Endometrial microvascular endothelial cells (primary cell): ENCODE data around the gene DISP2. TPM values are rescaled to one million over a fixed set of nuclear protein-coding genes. Genes with fewer than 3 reads are reported as not detected.

Experiments
- in situ Hi-C: cut with HindIII; loops from 2 replicates; pipeline ENCODE4 v1.10.0; 2017; ENCODE audit warnings: low sequenced_read_pairs, low pct_unique_long_range_greater_than_20kb; ENCODE audit errors: inconsistent ontology term
- total RNA-seq: library from RNA; depleted of rRNA; stranded (reverse); fragments of >200 nt; gene quantifications from one replicate; pipeline ENCODE4 v1.2.3, GENCODE V29; 2015; ENCODE audit errors: inconsistent ontology term

DISP2 gene
- total RNA-seq, 1 donor from 2014 or later: 0.46 TPM

DNA sequence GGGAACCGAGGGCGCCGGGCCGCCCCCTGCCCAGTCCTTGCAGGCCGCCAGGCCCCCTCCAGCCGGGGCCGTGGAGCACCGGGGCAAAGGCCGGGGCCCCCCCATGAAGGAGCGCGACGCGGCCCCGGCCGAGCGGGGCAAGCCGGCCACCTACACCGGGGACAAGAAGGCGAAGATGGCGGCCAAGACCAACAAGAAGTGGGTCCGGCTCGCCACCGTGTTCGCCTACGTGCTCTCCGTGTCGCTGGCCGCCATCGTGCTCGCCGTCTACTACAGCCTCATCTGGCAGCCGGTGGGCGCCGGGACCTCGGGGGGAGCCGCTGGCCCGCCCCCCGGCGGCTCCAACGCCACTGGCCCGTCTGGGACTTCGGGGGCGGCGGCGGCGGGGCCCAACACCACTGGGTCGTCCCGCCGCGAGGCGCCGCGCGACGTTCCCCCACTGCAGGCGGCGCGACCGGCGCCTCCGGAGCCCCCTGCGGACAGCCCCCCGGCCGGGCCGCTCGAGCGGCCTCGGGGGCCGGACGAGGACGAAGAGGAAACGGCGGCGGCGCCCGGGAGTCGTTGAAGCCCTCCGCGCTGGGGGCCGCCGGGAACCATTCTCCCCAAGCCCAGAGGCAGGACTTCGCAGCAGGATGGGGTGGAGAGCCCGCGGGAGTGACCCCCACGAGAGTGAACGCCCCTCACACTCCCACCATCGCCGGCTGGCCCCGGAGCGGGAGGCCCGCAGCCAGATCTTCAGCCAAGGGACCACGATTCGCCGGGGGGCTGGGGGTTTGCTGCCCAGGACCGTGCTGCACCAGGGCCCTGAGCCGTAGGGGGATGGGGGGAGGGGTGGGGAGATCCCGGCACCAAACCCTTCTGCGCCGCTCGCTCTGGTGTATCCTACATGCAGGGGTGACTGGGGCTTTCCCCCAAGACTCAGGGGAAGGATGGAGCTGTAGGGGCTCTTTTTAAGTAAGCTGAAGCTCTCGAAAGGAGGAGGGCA lies 33.8 kb upstream of the DISP2 start:
- in situ Hi-C loops: no loop called here

DNA sequence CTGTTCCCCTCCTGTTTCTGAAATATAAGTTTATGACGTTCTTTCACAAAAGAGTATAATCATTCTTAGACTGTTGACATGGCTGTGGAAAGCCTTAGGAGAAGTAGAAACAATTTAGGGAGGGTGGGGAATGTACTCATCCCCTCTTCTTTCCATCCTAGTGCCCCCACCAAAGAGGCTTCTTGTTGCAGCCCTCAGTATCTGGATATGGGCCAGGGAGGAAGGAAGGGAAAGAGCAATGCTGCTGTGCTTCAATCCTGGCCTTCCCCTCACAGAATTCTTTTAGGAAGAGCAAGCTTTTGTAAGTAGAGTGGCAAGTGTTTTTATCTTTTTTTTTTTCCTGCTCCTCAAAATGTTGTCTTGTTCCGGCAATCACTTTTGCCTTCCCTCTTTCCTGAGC lies 32.8 kb upstream of the DISP2 start:
- in situ Hi-C loops: no loop called here

DNA sequence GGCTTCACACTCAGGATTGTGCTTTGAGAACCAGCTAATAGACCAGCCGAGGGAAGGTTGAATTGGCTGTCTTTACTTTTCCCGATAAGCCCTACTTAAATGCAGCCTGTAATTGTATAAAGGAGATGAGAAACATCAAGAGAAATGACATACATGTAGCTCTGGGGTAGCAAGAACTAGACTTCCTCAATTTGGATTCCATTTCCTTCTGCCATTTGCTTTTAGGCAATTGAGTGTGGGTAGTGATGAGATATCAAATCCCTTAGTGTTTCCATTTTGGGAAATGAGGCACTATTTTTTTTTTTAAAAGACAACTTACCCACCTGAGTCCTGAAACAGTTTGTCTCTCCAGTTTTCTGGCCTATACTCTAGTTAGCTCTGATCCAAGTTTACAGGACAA lies 32.3 kb upstream of the DISP2 start:
- in situ Hi-C loops: no loop called here

DNA sequence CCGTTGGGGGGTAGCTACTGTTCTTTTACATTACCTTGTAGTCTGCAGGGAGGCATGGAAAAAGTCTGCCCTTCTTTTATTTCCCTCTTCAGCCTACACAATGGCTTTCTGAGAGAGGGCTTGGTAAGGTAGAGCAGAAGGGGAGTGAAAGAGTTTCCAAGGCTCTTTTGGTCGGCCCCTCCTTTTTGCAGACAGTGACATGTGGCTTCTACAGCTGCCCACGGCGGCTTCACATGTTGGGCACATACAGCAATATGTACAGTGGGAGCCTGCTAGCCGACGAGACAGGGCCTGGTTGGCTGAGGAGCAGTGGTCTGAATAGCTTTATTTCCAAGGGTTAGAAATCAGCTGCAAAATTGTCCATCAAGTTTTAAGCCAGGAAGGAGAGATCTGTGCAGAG lies 30.6 kb upstream of the DISP2 start:
- in situ Hi-C loops: no loop called here

- in situ Hi-C loops: no loop called here
These were observed 29.8 kb upstream of the DISP2 start for GRCh38 chr15:40328176-40328575.

- in situ Hi-C loops: no loop called here
These were observed 29.3 kb upstream of the DISP2 start for GRCh38 chr15:40328751-40329150.

GRCh38 chr15:40329804-40330203 lies 28.2 kb upstream of the DISP2 start:
- in situ Hi-C loops: no loop called here

DNA sequence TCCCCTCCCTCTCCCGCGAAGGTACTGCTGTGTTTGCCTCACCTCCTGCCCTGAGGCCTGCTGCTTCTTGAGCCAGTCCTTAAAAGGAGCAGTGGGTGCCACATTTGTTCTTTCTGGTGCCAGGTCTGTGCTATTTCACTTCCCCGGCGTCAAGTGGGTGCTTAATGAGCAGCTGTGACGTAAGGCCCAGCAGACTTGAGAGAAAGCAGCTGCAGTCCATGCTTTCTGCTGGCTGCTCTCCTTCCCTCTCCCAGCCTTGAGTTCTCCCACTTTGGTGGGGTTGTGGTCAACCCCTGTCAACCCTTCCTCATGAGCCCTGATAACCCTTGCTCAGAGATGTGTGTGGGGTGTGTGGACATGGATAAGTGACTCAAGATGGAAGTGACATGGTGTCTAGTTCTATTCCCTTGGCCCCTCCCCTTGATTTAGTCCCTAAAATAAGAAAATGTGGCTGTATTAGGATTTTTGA lies 27.6 kb upstream of the DISP2 start:
- in situ Hi-C loops: no loop called here

GRCh38 chr15:40331026-40331425 lies 27.0 kb upstream of the DISP2 start:
- in situ Hi-C loops: no loop called here

- in situ Hi-C loops: no loop called here
These were observed 26.4 kb upstream of the DISP2 start for GRCh38 chr15:40331637-40332036.

- in situ Hi-C loops: no loop called here
These were observed 25.8 kb upstream of the DISP2 start for GRCh38 chr15:40332113-40332781.

DNA sequence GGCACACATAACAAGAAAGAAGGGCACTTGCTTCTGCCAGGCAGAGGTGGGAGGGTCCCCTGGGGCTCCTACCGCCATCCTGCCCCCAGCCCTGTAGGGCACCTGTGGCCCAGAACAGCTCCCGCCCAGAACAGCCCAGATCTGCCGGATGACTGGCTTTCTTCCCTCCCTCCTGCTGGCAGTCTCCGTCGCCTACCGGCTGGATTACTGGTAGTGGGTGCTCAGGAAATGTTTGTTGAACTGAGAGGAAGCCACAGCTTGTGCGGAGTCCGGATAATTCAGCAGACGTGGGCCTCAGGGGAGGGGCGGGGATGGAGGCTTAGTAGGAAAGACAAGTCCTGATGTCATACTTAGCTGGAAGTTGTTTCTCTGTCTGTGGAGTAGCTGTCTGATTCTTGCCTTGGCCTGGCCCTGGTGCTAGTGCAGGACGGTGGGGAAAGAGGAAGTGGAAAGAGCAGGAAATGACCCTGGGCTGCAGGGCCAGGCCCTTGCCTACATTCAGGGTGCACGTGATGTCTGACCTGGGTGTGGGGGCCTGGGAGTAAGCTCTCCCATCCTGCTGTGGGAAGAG lies 24.0 kb upstream of the DISP2 start:
- in situ Hi-C loops: no loop called here

DNA sequence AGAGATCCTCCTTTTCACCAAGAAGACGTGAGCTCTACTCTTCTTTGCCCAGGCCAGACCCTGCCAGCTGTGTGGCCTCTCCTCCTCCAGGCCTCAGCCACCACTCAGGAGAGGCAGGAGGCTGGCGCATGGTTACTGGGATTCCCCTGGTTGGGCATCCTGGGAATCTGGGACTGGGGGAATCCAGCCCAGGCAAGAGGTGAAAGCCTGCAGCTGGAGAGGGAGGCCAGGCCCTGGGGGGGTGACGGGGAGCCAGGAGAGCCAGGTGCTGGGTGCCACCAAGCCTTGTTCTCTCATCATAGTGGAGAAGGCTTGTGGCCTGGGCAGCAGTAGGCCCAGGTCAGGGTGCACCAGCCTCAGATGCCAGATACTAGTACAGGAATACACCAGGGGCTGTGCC lies 23.5 kb upstream of the DISP2 start:
- in situ Hi-C loops: no loop called here

DNA sequence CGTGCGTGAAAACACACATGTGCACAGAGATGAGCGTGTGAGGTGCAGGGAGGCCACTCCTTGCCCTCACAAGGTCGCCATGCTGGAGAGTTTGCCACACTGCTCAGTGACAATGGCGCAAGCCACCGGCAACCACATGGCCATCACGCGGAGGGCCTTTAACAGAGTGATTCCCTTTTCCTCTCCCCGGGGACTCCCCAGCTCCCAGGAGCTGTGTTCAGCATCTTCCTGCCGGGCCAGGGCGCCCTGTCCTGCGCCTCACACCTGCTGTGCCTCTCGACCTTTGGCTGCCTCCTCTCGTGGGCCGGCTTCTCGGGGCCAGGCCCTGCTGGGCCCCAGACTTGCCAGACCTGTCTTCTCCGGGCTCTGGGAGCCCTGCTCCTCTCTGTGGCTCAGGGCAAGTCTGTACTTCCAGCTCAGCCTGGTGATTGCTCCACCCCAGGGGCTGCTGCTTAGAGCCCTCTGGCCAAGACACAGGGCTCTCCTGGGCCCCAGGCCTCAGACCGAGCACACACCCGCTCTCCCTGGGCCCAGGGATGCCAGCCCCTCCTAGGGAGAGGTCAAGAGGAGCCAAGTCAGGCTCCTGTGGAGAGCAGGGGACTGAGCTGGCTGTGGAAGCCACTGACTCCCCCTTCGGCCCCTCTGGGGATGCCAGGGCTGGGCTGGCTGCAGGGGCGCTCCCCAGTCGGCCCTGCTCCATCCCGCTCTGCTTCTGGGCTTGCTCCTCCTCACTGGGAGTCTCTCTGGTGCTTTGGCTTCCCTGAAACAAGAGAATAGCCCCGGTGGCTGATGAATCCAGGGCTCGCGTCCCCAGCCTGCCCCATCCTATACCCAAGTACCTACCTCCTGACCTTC lies 22.9 kb upstream of the DISP2 start:
- in situ Hi-C loops: no loop called here

GRCh38 chr15:40335938-40336743 lies 21.9 kb upstream of the DISP2 start:
- in situ Hi-C loops: no loop called here

DNA sequence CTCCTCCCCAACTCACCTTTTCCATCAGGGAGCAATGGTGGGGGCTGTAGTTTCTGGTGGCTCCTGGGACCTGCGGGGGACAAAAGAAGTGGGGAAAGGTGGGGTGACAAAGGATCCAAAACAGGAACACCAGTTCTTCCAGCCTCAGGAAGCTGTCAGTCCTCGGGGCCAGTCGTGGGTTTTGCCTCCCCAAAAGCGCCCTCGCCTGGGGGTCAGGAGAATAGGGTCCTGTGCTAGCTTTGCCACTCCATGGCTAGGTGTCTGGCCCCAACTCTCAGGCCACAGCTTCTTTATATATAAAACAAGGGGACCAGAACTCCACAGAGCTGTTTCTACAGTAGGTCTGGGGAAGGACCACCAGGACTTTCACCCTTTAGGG lies 21.3 kb upstream of the DISP2 start:
- in situ Hi-C loops: no loop called here

GRCh38 chr15:40337597-40337996 lies 20.4 kb upstream of the DISP2 start:
- in situ Hi-C loops: no loop called here

- in situ Hi-C loops: no loop called here
These were observed 19.9 kb upstream of the DISP2 start for GRCh38 chr15:40338041-40338657.
